Measurements from ENCODE around the gene MND1. TPM values are rescaled to one million over a fixed set of nuclear protein-coding genes. Genes with fewer than 3 reads are reported as not detected.

The MND1 gene
- total and polyA plus RNA-seq, 2 donors from 2014 or later = 0.98 to 1.5 TPM

DNA sequence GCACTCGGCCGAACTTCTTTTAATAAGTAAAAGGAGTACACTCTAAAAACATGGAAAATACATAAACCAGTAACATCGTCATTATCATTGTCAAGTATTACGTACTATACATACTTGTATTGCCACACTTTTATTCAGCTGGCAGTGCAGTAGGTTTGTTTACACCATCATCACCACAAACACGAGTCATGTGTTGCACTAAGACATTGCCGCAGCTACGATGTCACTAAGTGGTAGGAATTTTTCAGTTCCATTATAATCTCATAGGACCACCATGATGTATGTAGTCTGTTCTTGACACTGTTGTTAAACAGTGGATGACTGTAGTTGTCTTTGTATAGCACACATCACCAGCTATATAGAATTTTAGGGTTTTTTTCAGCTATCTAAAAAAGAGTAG lies 73.6 kb downstream of the MND1 start:
- DNase-seq (no peak), FAIRE-seq (no peak)
- H3K4me3 ChIP-seq (ENCODE audit: low read length in 3 of 3) = no peak overlapping the region
- no peaks in the 10 kb centered on the region for H3K9me3 ChIP-seq (ENCODE audit: control insufficient read depth in 2 of 3, insufficient read depth in 1 of 3, low read length in 3 of 3)
- no peak overlapping the region for H3K9ac ChIP-seq (ENCODE audit: low read length in 3 of 3)
- no peak overlapping the region for H3K27ac ChIP-seq (ENCODE audit: low read depth in 2 of 2, low read length in 2 of 2)
- H3K27me3 ChIP-seq (ENCODE audit: control insufficient read depth, insufficient read depth, low read length) = no peaks in the 10 kb centered on the region
- intact Hi-C loops (cut with DNase I) = no loop called here
- H3K36me3 ChIP-seq (ENCODE audit: control insufficient read depth in 2 of 3, insufficient read depth in 3 of 3, low read length in 3 of 3) = no peaks in the 10 kb centered on the region
- no peaks in the 10 kb centered on the region for H3K4me1 ChIP-seq (ENCODE audit: control insufficient read depth in 2 of 3, insufficient read depth in 2 of 3, low read depth in 1 of 3, low read length in 3 of 3)
- TF ChIP-seq, protein P1, sequence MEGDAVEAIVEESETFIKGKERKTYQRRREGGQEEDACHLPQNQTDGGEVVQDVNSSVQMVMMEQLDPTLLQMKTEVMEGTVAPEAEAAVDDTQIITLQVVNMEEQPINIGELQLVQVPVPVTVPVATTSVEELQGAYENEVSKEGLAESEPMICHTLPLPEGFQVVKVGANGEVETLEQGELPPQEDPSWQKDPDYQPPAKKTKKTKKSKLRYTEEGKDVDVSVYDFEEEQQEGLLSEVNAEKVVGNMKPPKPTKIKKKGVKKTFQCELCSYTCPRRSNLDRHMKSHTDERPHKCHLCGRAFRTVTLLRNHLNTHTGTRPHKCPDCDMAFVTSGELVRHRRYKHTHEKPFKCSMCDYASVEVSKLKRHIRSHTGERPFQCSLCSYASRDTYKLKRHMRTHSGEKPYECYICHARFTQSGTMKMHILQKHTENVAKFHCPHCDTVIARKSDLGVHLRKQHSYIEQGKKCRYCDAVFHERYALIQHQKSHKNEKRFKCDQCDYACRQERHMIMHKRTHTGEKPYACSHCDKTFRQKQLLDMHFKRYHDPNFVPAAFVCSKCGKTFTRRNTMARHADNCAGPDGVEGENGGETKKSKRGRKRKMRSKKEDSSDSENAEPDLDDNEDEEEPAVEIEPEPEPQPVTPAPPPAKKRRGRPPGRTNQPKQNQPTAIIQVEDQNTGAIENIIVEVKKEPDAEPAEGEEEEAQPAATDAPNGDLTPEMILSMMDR (IDR thresholded peaks at IDR 0.05; ENCODE audit: borderline replicate concordance, extremely low read depth, insufficient read depth) = no peak

DNA sequence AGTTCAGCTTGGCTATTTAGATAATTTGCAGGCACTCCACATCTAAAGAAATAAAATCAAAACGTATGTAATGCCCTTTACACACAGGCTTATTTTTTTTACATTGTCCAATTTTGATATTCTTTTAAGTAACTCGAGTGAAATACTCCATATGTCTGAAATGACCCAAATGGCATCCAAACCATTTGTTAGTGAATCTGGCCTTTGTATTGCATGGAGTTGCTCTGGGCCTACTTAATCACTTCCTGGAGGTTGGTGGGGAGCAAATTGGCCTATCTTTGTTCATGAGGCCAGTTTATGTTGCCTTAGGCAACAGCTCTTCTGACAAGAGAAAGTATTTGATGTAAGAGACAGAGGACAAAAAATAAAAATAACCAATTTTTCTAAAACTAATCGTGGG lies 74.1 kb downstream of the MND1 start:
- no peak overlapping the region for H3K4me3 ChIP-seq (ENCODE audit: low read length in 3 of 3)

DNA sequence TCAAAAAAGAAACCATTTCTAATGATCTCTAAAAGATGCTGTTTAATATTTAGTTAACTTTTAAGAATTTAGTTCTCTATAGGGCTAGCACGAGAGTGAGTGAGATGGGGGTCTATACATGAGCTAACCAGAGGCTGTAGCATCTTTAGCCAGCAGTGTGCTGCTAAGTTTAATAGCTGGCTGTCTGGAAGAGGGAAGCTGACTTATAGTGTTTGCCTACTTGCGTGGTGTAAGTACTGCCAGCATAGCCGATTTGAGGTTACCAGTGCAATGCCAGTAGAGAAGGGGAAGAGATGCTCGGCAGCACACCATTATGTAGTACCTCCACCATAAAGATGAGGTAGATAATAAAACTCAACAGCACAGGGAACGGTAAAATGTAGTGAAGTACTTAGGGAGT lies 74.5 kb downstream of the MND1 start:
- no peaks in the 10 kb centered on the region for H3K4me1 ChIP-seq (ENCODE audit: control insufficient read depth in 2 of 3, insufficient read depth in 2 of 3, low read depth in 1 of 3, low read length in 3 of 3)
- no peak for FAIRE-seq
- no peaks in the 10 kb centered on the region for H3K36me3 ChIP-seq (ENCODE audit: control insufficient read depth in 2 of 3, insufficient read depth in 3 of 3, low read length in 3 of 3)
- H3K9me3 ChIP-seq (ENCODE audit: control insufficient read depth in 2 of 3, insufficient read depth in 1 of 3, low read length in 3 of 3) = no peaks in the 10 kb centered on the region
- no peak for DNase-seq
- no peaks in the 10 kb centered on the region for H3K27me3 ChIP-seq (ENCODE audit: control insufficient read depth, insufficient read depth, low read length)
- intact Hi-C loops (cut with DNase I) = no loop called here
- no peak overlapping the region for H3K4me3 ChIP-seq (ENCODE audit: low read length in 3 of 3)
- H3K27ac ChIP-seq (ENCODE audit: low read depth in 2 of 2, low read length in 2 of 2) = no peak overlapping the region
- no peak overlapping the region for H3K9ac ChIP-seq (ENCODE audit: low read length in 3 of 3)
- TF ChIP-seq, protein P1 (IDR thresholded peaks at IDR 0.05; ENCODE audit: borderline replicate concordance, extremely low read depth, insufficient read depth) = no peak

More for the DNA sequence above, 74.1 kb downstream of the MND1 start:
- no peaks in the 10 kb centered on the region for H3K9me3 ChIP-seq (ENCODE audit: control insufficient read depth in 2 of 3, insufficient read depth in 1 of 3, low read length in 3 of 3)
- intact Hi-C loops (cut with DNase I) = no loop called here
- no peaks in the 10 kb centered on the region for H3K27me3 ChIP-seq (ENCODE audit: control insufficient read depth, insufficient read depth, low read length)
- TF ChIP-seq, protein P1 (IDR thresholded peaks at IDR 0.05; ENCODE audit: borderline replicate concordance, extremely low read depth, insufficient read depth) = no peak
- H3K9ac ChIP-seq (ENCODE audit: low read length in 3 of 3) = no peak overlapping the region
- H3K27ac ChIP-seq (ENCODE audit: low read depth in 2 of 2, low read length in 2 of 2) = no peak overlapping the region
- no peak for FAIRE-seq
- no peaks in the 10 kb centered on the region for H3K36me3 ChIP-seq (ENCODE audit: control insufficient read depth in 2 of 3, insufficient read depth in 3 of 3, low read length in 3 of 3)
- DNase-seq = peak in 2 of 5 donors; percentile 65 to 84
- H3K4me1 ChIP-seq (ENCODE audit: control insufficient read depth in 2 of 3, insufficient read depth in 2 of 3, low read depth in 1 of 3, low read length in 3 of 3) = no peaks in the 10 kb centered on the region

DNA sequence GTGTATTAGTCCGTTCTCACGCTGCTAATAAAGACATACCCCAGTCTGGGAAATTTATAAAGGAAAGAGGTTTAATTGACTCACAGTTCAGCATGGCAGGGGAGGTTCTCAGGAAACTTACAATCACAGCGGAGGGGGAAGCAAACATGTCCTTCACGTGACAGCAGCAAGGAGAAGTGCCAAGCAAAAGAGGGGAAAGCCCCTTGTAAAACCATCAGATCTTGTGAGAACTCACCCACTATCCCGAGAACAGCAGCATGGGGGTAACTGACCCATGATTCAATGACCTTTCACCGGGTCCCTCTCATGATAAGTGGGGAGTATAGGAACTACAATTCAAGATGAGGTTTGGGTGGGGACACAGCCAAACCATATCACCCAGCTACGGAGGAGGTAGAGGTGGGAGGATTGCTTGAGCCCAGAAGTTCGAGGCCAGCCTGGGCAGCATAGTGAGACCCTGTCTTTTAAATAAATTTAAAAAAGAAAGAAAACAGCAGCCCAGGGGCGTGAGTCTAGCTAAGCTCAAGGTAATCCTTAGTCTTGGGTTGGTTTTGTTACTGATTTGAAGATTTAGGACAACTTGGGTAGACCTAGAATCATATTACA lies 75.3 kb downstream of the MND1 start:
- intact Hi-C loops (cut with DNase I) = no loop called here
- no peak overlapping the region for H3K9ac ChIP-seq (ENCODE audit: low read length in 3 of 3)
- TF ChIP-seq, protein P1 (IDR thresholded peaks at IDR 0.05; ENCODE audit: borderline replicate concordance, extremely low read depth, insufficient read depth) = no peak
- no peaks in the 10 kb centered on the region for H3K4me1 ChIP-seq (ENCODE audit: control insufficient read depth in 2 of 3, insufficient read depth in 2 of 3, low read depth in 1 of 3, low read length in 3 of 3)
- no peak for FAIRE-seq
- no peaks in the 10 kb centered on the region for H3K27me3 ChIP-seq (ENCODE audit: control insufficient read depth, insufficient read depth, low read length)
- H3K36me3 ChIP-seq (ENCODE audit: control insufficient read depth in 2 of 3, insufficient read depth in 3 of 3, low read length in 3 of 3) = no peaks in the 10 kb centered on the region
- no peak overlapping the region for H3K4me3 ChIP-seq (ENCODE audit: low read length in 3 of 3)
- no peak overlapping the region for H3K27ac ChIP-seq (ENCODE audit: low read depth in 2 of 2, low read length in 2 of 2)
- DNase-seq = no peak
- no peaks in the 10 kb centered on the region for H3K9me3 ChIP-seq (ENCODE audit: control insufficient read depth in 2 of 3, insufficient read depth in 1 of 3, low read length in 3 of 3)
